ENCODE measurements around the gene GNG12. TPM values are rescaled to one million over a fixed set of nuclear protein-coding genes. Genes with fewer than 3 reads are reported as not detected.

GNG12 gene
- total and polyA plus RNA-seq, 12 donors = 15.3 to 121 (median 84.7) TPM

GRCh38 chr1:67830928-67831830 is 2.1 kb downstream of the GNG12 start:
- no peaks in the 10 kb centered on the region for H3K27me3 ChIP-seq
- H3K4me1 ChIP-seq (replicated peaks in 1 of 2) = peaks cover 22 to 59% of the 10 kb centered on the region in 2 donors
- intact Hi-C loops (cut with DNase I) = loop anchor here in 1 of 2 donors (5.0 kb wide), 1 partner anchor 144 kb away; the partner anchor contains the start of gene GADD45A
- H3K27ac ChIP-seq = peak overlapping the region; percentile 10 to 94 (median 89)
- TF ChIP-seq CTCF (IDR thresholded peaks at IDR 0.05) (no peak), POLR2A (IDR thresholded peaks at IDR 0.05) (no peak)
- no peak for DNase-seq
- WGBS, 4 donors = 9 to 16% (median 13%) methylated on average over 7 of the region's 7 CpGs
- no peaks in the 10 kb centered on the region for H3K9me3 ChIP-seq (replicated peaks in 1 of 3)
- H3K36me3 ChIP-seq (replicated peaks in 1 of 2) = no peaks in the 10 kb centered on the region
- peak overlapping the region in 2 of 4 donors; percentile 76 to 79 for H3K4me3 ChIP-seq

- Histone ChIP-seq H3K36me3 (replicated peaks in 1 of 2) (no peaks in the 10 kb centered on the region), H3K27me3 (no peaks in the 10 kb centered on the region), H3K27ac (peak overlapping the region in 2 of 5 donors; percentile 10 to 89), H3K9me3 (replicated peaks in 1 of 3) (no peaks in the 10 kb centered on the region), H3K4me3 (peak overlapping the region in 1 of 4 donors; percentile 79), H3K4me1 (replicated peaks in 1 of 2) (peaks cover 13 to 50% of the 10 kb centered on the region in 2 donors)
- TF ChIP-seq CTCF (IDR thresholded peaks at IDR 0.05) = no peak
- no peak for TF ChIP-seq POLR2A (IDR thresholded peaks at IDR 0.05)
- DNase-seq = no peak
- WGBS, 4 donors = 44 to 56% (median 52%) methylated on average over 5 of the region's 5 CpGs
- intact Hi-C loops (cut with DNase I) = loop anchor here in 1 of 2 donors (5.0 kb wide), 1 partner anchor 143 kb away; the partner anchor contains the start of gene GADD45A
Measured at GRCh38 chr1:67830226-67830625, 3.0 kb downstream of the GNG12 start.

GRCh38 chr1:67827688-67828087 is 5.6 kb downstream of the GNG12 start:
- intact Hi-C loops (cut with DNase I) = no loop called here
- peaks cover 13 to 50% of the 10 kb centered on the region in 2 donors for H3K4me1 ChIP-seq (replicated peaks in 1 of 2)

More at GRCh38 chr1:67827688-67828087, 5.6 kb downstream of the GNG12 start:
- Histone ChIP-seq H3K36me3 (replicated peaks in 1 of 2) (no peaks in the 10 kb centered on the region), H3K27ac (no peak overlapping the region), H3K27me3 (no peaks in the 10 kb centered on the region), H3K9me3 (replicated peaks in 1 of 3) (no peaks in the 10 kb centered on the region), H3K4me3 (no peak overlapping the region)
- no peak for TF ChIP-seq CTCF (IDR thresholded peaks at IDR 0.05)
- TF ChIP-seq POLR2A (IDR thresholded peaks at IDR 0.05) = no peak
- 94 to 98% (median 96%) methylated on average over 4 of the region's 4 CpGs for WGBS, 4 donors
- DNase-seq = no peak

Data from adrenal gland (tissue), 12 donors.